Measurements from ENCODE around the gene PARD3B.

PARD3B gene

DNA sequence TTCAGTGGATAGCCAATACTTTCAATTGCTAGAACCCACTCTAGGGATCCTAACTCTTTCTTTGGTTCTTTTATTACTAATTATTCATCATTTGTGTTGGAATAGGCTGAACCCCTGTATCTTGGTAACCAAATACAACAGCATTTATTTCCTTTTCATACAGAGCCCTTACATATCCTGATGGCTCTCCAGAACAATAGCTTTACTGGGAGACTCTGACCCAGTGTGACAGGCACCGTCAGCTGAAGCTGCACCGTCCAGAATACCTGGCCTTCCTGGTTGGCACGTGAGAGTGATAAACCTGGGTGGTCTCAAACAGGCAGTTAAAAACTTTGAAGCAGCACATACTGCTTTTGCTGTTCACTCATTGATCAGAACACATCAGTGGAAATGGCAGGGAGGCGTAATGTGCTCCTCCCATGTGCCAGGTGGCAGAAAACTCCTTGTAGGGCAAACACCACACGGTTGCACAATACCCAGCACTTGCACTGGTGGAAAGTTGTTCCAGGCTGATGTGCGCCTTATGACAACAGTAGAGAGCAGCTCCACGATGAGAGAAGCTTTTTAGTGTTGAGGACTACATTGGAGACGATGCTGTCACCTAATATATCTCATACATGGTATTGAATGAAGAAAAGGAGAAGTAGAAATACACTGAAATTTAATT is 456.2 kb downstream of the PARD3B start:
- Histone ChIP-seq H3K27ac (ENCODE audit: low read length) (no peak overlapping the region), H3K4me1 (ENCODE audit: insufficient read depth, low read length) (no peaks in the 10 kb centered on the region), H3K27me3 (ENCODE audit: insufficient read depth, low read length, poor library complexity) (no peaks in the 10 kb centered on the region), H3K9me3 (ENCODE audit: insufficient read depth, low read length, severe bottlenecking) (no peaks in the 10 kb centered on the region), H3K4me2 (ENCODE audit: insufficient read depth, low read length) (no peak overlapping the region), H3K36me3 (ENCODE audit: insufficient read depth, low read length) (no peaks in the 10 kb centered on the region), H3K79me2 (ENCODE audit: insufficient read depth, low read length) (no peaks in the 10 kb centered on the region), H3K9ac (ENCODE audit: low read depth, low read length) (no peak overlapping the region), H4K20me1 (ENCODE audit: insufficient read depth, low read length) (no peaks in the 10 kb centered on the region), H2AFZ (ENCODE audit: low read depth, low read length) (no peak overlapping the region), H3K4me3 (ENCODE audit: low read depth in 1 of 2, low read length in 2 of 2) (no peak overlapping the region)
- DNase-seq (no peak), ATAC-seq (ENCODE audit: insufficient read depth, low read depth) (no peak)
- no peak for TF ChIP-seq EZH2 (IDR thresholded peaks at IDR 0.05; ENCODE audit: borderline replicate concordance, low read depth, low read length, severe bottlenecking)
- TF ChIP-seq, protein P1, sequence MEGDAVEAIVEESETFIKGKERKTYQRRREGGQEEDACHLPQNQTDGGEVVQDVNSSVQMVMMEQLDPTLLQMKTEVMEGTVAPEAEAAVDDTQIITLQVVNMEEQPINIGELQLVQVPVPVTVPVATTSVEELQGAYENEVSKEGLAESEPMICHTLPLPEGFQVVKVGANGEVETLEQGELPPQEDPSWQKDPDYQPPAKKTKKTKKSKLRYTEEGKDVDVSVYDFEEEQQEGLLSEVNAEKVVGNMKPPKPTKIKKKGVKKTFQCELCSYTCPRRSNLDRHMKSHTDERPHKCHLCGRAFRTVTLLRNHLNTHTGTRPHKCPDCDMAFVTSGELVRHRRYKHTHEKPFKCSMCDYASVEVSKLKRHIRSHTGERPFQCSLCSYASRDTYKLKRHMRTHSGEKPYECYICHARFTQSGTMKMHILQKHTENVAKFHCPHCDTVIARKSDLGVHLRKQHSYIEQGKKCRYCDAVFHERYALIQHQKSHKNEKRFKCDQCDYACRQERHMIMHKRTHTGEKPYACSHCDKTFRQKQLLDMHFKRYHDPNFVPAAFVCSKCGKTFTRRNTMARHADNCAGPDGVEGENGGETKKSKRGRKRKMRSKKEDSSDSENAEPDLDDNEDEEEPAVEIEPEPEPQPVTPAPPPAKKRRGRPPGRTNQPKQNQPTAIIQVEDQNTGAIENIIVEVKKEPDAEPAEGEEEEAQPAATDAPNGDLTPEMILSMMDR (IDR thresholded peaks at IDR 0.05; ENCODE audit: borderline replicate concordance, extremely low read depth, low read length, poor library complexity, severe bottlenecking) = no peak

DNA sequence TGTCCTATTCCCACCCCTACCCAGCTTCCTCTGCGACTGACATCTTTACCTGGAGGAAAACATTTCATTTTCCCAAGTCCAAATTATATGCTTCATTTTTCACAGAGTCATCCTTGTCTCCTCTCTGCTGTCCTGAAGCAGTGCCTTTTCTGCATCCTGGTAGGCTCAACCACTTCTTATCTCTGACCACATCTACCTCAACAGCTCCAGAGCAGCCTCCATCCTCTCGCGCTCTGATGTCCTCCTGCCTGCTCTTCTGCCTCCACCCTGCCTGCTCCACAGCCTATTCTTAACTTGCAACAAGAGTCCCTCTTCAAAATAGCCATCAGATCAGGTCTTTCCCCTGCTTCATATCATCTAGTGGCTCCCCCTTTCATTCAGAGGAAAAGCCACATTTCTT is 457.1 kb downstream of the PARD3B start:
- H3K9me3 ChIP-seq (ENCODE audit: insufficient read depth, low read length, severe bottlenecking) = no peaks in the 10 kb centered on the region
- H3K9ac ChIP-seq (ENCODE audit: low read depth, low read length) = no peak overlapping the region
- no peaks in the 10 kb centered on the region for H3K4me1 ChIP-seq (ENCODE audit: insufficient read depth, low read length)
- no peaks in the 10 kb centered on the region for H3K27me3 ChIP-seq (ENCODE audit: insufficient read depth, low read length, poor library complexity)
- peak; percentile 37 for DNase-seq
- peak; percentile 83 for ATAC-seq (ENCODE audit: insufficient read depth, low read depth)
- no peaks in the 10 kb centered on the region for H3K36me3 ChIP-seq (ENCODE audit: insufficient read depth, low read length)
- no peaks in the 10 kb centered on the region for H4K20me1 ChIP-seq (ENCODE audit: insufficient read depth, low read length)
- no peak overlapping the region for H3K4me3 ChIP-seq (ENCODE audit: low read depth in 1 of 2, low read length in 2 of 2)
- no peaks in the 10 kb centered on the region for H3K79me2 ChIP-seq (ENCODE audit: insufficient read depth, low read length)
- no peak overlapping the region for H3K27ac ChIP-seq (ENCODE audit: low read length)
- H2AFZ ChIP-seq (ENCODE audit: low read depth, low read length) = no peak overlapping the region
- TF ChIP-seq EZH2 (IDR thresholded peaks at IDR 0.05; ENCODE audit: borderline replicate concordance, low read depth, low read length, severe bottlenecking) = no peak
- TF ChIP-seq, protein P1 (IDR thresholded peaks at IDR 0.05; ENCODE audit: borderline replicate concordance, extremely low read depth, low read length, poor library complexity, severe bottlenecking) = no peak
- H3K4me2 ChIP-seq (ENCODE audit: insufficient read depth, low read length) = no peak overlapping the region

DNA sequence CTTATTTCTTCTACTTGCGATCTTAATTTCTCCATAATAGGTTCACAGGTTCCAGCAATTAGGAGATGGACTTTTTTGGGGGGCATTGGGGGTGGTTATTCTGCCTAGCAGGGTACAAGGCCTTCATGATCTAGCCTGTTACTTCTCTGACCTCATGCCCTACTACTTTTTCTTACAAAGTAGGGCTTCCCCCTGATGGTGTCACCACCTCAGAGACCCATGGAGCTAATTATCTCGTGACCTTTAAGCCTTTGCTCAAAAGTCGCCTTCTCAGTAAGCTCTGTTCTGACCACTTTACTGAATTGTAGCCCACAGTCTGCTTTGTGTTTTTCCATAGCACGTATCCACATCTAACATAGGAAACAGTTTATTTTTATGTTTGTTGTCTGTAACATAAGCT is 458.0 kb downstream of the PARD3B start:
- H3K36me3 ChIP-seq (ENCODE audit: insufficient read depth, low read length) = no peaks in the 10 kb centered on the region
- DNase-seq (no peak), ATAC-seq (ENCODE audit: insufficient read depth, low read depth) (no peak)
- H4K20me1 ChIP-seq (ENCODE audit: insufficient read depth, low read length) = no peaks in the 10 kb centered on the region
- TF ChIP-seq, protein P1 (IDR thresholded peaks at IDR 0.05; ENCODE audit: borderline replicate concordance, extremely low read depth, low read length, poor library complexity, severe bottlenecking) = no peak
- TF ChIP-seq EZH2 (IDR thresholded peaks at IDR 0.05; ENCODE audit: borderline replicate concordance, low read depth, low read length, severe bottlenecking) = no peak
- H3K27ac ChIP-seq (ENCODE audit: low read length) = no peak overlapping the region
- H3K9me3 ChIP-seq (ENCODE audit: insufficient read depth, low read length, severe bottlenecking) = no peaks in the 10 kb centered on the region
- H3K27me3 ChIP-seq (ENCODE audit: insufficient read depth, low read length, poor library complexity) = no peaks in the 10 kb centered on the region
- H3K79me2 ChIP-seq (ENCODE audit: insufficient read depth, low read length) = no peaks in the 10 kb centered on the region
- no peak overlapping the region for H2AFZ ChIP-seq (ENCODE audit: low read depth, low read length)
- no peak overlapping the region for H3K9ac ChIP-seq (ENCODE audit: low read depth, low read length)
- no peak overlapping the region for H3K4me2 ChIP-seq (ENCODE audit: insufficient read depth, low read length)
- H3K4me1 ChIP-seq (ENCODE audit: insufficient read depth, low read length) = no peaks in the 10 kb centered on the region
- H3K4me3 ChIP-seq (ENCODE audit: low read depth in 1 of 2, low read length in 2 of 2) = no peak overlapping the region

Measured in DND-41 (cell line).